GM23338 (cell line): ENCODE data around the gene CENPB. TPM values are rescaled to one million over a fixed set of nuclear protein-coding genes. Genes with fewer than 3 reads are reported as not detected.

Experiments
- ATAC-seq: fragments of 200-7000 bp; cut with Tn5 transposase; 3 replicates; pipeline ENCODE4 v1.9.1; 2020
- DNase-seq: peaks from one replicate; pipeline ENCODE4 v3.0.0-alpha.2; 2015; ENCODE audit warnings: low spot score
- H2AFZ ChIP-seq: fragments of 200-600 bp; sonication (generic); 2 replicates; pipeline ENCODE4 v1.8.0; 2016; ENCODE audit warnings: antibody characterized with exemption, mild to moderate bottlenecking, moderate library complexity
- H3F3A ChIP-seq: fragments of 200-600 bp; sonication (generic); replicated peaks from 2 replicates; pipeline ENCODE4 v1.8.0; 2017; ENCODE audit warnings: antibody characterized with exemption, mixed run types, low read depth
- H3K27ac ChIP-seq: fragments of 200-600 bp; sonication (generic); 2 replicates; pipeline ENCODE4 v1.6.1; 2016; ENCODE audit warnings: low read depth
- H3K27me3 ChIP-seq: fragments of 200-600 bp; sonication (generic); 2 replicates; pipeline ENCODE4 v1.8.0; 2016; ENCODE audit warnings: mild to moderate bottlenecking, mixed run types, moderate library complexity; ENCODE audit not compliant: insufficient read depth
- H3K36me3 ChIP-seq: fragments of 200-600 bp; sonication (generic); 2 replicates; pipeline ENCODE4 v1.8.0; 2016; ENCODE audit warnings: mild to moderate bottlenecking; ENCODE audit not compliant: insufficient read depth
- H3K4me1 ChIP-seq: fragments of 200-600 bp; sonication (generic); 2 replicates; pipeline ENCODE4 v1.8.0; 2016; ENCODE audit warnings: mild to moderate bottlenecking, moderate library complexity; ENCODE audit not compliant: insufficient read depth
- H3K4me2 ChIP-seq: fragments of 200-600 bp; sonication (generic); 2 replicates; pipeline ENCODE4 v1.7.1; 2017; ENCODE audit warnings: mixed run types
- H3K4me3 ChIP-seq: fragments of 200-600 bp; sonication (generic); 2 replicates; pipeline ENCODE4 v1.6.1; 2016; ENCODE audit warnings: mixed run types
- H3K79me2 ChIP-seq: fragments of 200-600 bp; sonication (generic); replicated peaks from 2 replicates; pipeline ENCODE4 v1.8.0; 2017; ENCODE audit warnings: mild to moderate bottlenecking; ENCODE audit not compliant: insufficient read depth
- H3K9me2 ChIP-seq: fragments of 200-600 bp; sonication (generic); 2 replicates; pipeline ENCODE4 v1.8.0; 2017; ENCODE audit not compliant: insufficient read depth
- H4K20me1 ChIP-seq: fragments of 200-600 bp; sonication (generic); replicated peaks from 2 replicates; pipeline ENCODE4 v1.8.0; 2017; ENCODE audit warnings: mild to moderate bottlenecking; ENCODE audit not compliant: insufficient read depth
- H3K27ac Mint-ChIP-seq: 2 replicates; pipeline ENCODE4 v1.8.0; 2020; ENCODE audit warnings: inconsistent platforms, mild to moderate bottlenecking, moderate library complexity, mixed read lengths
- H3K27me3 Mint-ChIP-seq: 3 replicates; pipeline ENCODE4 v1.8.0; 2022; ENCODE audit warnings: low read depth, mild to moderate bottlenecking, moderate library complexity, mixed read lengths, inconsistent platforms; ENCODE audit not compliant: insufficient read depth, poor library complexity
- H3K36me3 Mint-ChIP-seq: 3 replicates; pipeline ENCODE4 v1.8.0; 2021; ENCODE audit warnings: low read depth, mild to moderate bottlenecking, inconsistent platforms, moderate library complexity, mixed read lengths
- H3K4me1 Mint-ChIP-seq: 3 replicates; pipeline ENCODE4 v1.8.0; 2020; ENCODE audit warnings: mild to moderate bottlenecking, inconsistent platforms, mixed read lengths
- H3K4me3 Mint-ChIP-seq: 3 replicates; pipeline ENCODE4 v1.8.0; 2021; ENCODE audit warnings: moderate library complexity, mild to moderate bottlenecking, inconsistent platforms, mixed read lengths
- H3K9me3 Mint-ChIP-seq: 3 replicates; pipeline ENCODE4 v1.8.0; 2020; ENCODE audit warnings: moderate library complexity, mild to moderate bottlenecking, inconsistent platforms, mixed read lengths
- CREB1 ChIP-seq: fragments of 250-450 bp; sonication (Bioruptor Pico); IDR thresholded peaks from 2 replicates; pipeline ENCODE4 v1.5.0; 2020; ENCODE audit warnings: low read depth, mild to moderate bottlenecking, moderate library complexity
- EZH2 ChIP-seq: fragments of 200-600 bp; sonication (generic); IDR thresholded peaks from one replicate; pipeline ENCODE4 v1.8.0; 2017; ENCODE audit warnings: antibody characterized with exemption, mild to moderate bottlenecking, low read depth; ENCODE audit not compliant: unreplicated experiment
- EZH2phosphoT487 ChIP-seq: fragments of 200-600 bp; sonication (generic); IDR thresholded peaks from one replicate; pipeline ENCODE4 v1.8.1; 2018; ENCODE audit warnings: antibody characterized with exemption; ENCODE audit not compliant: unreplicated experiment
- NANOG ChIP-seq: IDR thresholded peaks from 2 replicates; pipeline ENCODE4 v1.6.1; 2016; ENCODE audit warnings: antibody characterized with exemption, borderline replicate concordance
- POLR2AphosphoS5 ChIP-seq: IDR thresholded peaks from 2 replicates; pipeline ENCODE4 v1.6.1; 2016; ENCODE audit warnings: antibody characterized with exemption, low read depth
- ZNF114 ChIP-seq: fragments of 250-450 bp; sonication (Bioruptor Pico); IDR thresholded peaks from 2 replicates; pipeline ENCODE4 v1.5.0; 2020; ENCODE audit warnings: mild to moderate bottlenecking, moderate library complexity
- ZNF331 ChIP-seq: fragments of 250-450 bp; sonication (Bioruptor Pico); IDR thresholded peaks from 2 replicates; pipeline ENCODE4 v1.5.0; 2020; ENCODE audit warnings: low read depth, mild to moderate bottlenecking, moderate library complexity
- polyA plus RNA-seq: library from polyadenylated mRNA; unstranded; fragments of >200 nt; fragmentation: Nextera tagmentation; extraction: Ambion mirVana; gene quantifications from 2 replicates; pipeline ENCODE4 v1.2.1, GENCODE V29; 2016
- total RNA-seq: library from RNA; depleted of rRNA; stranded (reverse); fragments of >200 nt; shearing (Covaris generic); gene quantifications from 2 replicates; pipeline ENCODE4 v1.2.3, GENCODE V29; 2014
- TF ChIP-seq, protein P1 (sequence below): IDR thresholded peaks from 2 replicates; pipeline ENCODE4 v1.6.1; 2016; ENCODE audit warnings: antibody characterized with exemption
- TF ChIP-seq, protein P2 (sequence below): IDR thresholded peaks from one replicate; pipeline ENCODE4 v1.6.1; 2018; ENCODE audit warnings: antibody characterized with exemption; ENCODE audit not compliant: unreplicated experiment

The CENPB gene
- total and polyA plus RNA-seq, 2 experiments from 2014 or later: 10.8 to 52.1 TPM

DNA sequence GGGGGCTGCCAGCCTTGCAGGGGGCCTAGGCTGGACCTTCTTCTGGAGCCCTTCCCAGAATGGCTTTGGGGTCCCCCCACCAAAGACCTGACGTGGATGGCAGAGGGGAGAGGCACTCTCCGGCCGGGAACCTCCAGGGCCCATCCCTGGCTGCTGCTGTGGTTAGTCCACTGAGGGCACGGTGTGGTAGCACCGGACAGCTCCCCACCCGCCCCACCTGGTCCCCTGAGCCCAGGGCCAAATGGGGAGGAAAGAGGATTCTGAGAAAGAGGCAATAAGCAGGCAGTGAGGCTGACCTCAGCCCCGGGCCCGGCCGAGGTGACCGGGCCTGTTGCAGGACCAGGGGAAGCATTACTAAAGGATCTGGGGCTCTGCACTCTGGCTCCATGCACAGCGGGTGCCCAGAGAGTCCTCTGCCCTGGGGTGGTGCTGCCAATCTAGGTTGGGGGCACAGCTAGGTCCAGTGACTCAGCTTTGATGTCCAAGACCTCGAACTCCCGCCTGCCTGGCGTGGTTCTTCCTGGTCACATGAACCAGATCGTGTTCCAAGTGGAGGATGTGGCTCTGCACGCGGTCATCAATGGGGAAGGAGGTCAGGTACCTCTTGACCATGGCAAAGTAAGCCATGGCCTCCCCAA is 2.2 kb downstream of the CENPB start:
- DNase-seq (no peak), ATAC-seq (no peak)
- peaks cover 7% of the 10 kb centered on the region; the same call in 1 of the 2 replicates for H3F3A ChIP-seq
- TF ChIP-seq ZNF331 (CRISPR knock-in tag) (no peak), EZH2 (no peak), EZH2phosphoT487 (no peak), ZNF114 (no peak)
- TF ChIP-seq, protein P1, sequence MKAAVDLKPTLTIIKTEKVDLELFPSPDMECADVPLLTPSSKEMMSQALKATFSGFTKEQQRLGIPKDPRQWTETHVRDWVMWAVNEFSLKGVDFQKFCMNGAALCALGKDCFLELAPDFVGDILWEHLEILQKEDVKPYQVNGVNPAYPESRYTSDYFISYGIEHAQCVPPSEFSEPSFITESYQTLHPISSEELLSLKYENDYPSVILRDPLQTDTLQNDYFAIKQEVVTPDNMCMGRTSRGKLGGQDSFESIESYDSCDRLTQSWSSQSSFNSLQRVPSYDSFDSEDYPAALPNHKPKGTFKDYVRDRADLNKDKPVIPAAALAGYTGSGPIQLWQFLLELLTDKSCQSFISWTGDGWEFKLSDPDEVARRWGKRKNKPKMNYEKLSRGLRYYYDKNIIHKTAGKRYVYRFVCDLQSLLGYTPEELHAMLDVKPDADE: no peak
- TF ChIP-seq, protein P2, sequence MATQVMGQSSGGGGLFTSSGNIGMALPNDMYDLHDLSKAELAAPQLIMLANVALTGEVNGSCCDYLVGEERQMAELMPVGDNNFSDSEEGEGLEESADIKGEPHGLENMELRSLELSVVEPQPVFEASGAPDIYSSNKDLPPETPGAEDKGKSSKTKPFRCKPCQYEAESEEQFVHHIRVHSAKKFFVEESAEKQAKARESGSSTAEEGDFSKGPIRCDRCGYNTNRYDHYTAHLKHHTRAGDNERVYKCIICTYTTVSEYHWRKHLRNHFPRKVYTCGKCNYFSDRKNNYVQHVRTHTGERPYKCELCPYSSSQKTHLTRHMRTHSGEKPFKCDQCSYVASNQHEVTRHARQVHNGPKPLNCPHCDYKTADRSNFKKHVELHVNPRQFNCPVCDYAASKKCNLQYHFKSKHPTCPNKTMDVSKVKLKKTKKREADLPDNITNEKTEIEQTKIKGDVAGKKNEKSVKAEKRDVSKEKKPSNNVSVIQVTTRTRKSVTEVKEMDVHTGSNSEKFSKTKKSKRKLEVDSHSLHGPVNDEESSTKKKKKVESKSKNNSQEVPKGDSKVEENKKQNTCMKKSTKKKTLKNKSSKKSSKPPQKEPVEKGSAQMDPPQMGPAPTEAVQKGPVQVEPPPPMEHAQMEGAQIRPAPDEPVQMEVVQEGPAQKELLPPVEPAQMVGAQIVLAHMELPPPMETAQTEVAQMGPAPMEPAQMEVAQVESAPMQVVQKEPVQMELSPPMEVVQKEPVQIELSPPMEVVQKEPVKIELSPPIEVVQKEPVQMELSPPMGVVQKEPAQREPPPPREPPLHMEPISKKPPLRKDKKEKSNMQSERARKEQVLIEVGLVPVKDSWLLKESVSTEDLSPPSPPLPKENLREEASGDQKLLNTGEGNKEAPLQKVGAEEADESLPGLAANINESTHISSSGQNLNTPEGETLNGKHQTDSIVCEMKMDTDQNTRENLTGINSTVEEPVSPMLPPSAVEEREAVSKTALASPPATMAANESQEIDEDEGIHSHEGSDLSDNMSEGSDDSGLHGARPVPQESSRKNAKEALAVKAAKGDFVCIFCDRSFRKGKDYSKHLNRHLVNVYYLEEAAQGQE: peak; percentile 21
- Mint-ChIP-seq H3K36me3 (peaks cover 6% of the 10 kb centered on the region), H3K9me3 (no peaks in the 10 kb centered on the region), H3K4me1 (peaks cover 27% of the 10 kb centered on the region), H3K4me3 (peak overlapping the region; percentile 39; the same call in 1 of the 3 replicates), H3K27ac (no peak overlapping the region), H3K27me3 (peaks cover 18% of the 10 kb centered on the region)
- H3K4me2 ChIP-seq: no peak overlapping the region
- H3K79me2 ChIP-seq: no peaks in the 10 kb centered on the region; the same call in 1 of the 2 replicates
- no peak overlapping the region for H3K27ac ChIP-seq
- H3K36me3 ChIP-seq: no peaks in the 10 kb centered on the region
- peaks cover 25% of the 10 kb centered on the region for H4K20me1 ChIP-seq
- no peak overlapping the region for H2AFZ ChIP-seq
- H3K4me3 ChIP-seq: no peak overlapping the region
- peaks cover 45% of the 10 kb centered on the region for H3K27me3 ChIP-seq
- H3K9me2 ChIP-seq: no peaks in the 10 kb centered on the region
- peaks cover 7% of the 10 kb centered on the region; the same call in 1 of the 2 replicates for H3K4me1 ChIP-seq

DNA sequence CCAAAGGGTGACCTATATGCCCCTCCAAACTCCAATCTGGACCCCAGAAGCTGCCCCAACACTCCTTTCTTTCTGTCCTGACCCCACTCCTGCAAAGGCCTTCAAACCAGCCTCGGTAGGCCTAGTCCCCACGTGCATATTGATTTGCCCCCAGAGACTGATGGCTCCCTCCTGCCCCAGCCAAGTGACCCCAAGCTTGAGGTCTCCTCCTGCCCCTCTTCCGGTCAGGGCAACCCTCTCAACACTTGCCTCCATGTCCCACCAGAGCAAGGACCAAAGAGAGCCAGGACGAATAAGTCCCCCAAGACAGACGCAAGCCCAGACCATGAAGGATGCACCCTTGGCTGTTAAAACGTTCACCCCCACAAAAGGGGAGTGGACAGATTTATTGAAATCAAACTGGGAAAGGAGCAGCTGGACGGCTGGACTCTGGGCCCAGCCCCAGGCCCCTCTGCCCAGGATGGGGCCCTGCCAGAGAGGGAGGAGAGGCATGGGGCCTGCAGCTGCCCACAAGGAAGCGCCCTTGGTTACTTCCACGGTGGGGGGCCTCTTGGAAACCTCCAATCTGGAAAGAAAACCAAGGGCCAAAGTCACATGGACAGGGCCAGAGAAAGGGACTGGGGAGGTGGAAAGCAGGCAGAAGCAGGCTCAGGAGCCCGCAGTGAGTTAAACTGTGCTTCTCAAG is 2.9 kb downstream of the CENPB start:
- H3K9me2 ChIP-seq: no peaks in the 10 kb centered on the region
- no peak overlapping the region for H3K4me3 ChIP-seq
- H3K79me2 ChIP-seq: no peaks in the 10 kb centered on the region; the same call in 1 of the 2 replicates
- H3K27me3 ChIP-seq: peaks cover 49% of the 10 kb centered on the region
- H3F3A ChIP-seq: peaks cover 7% of the 10 kb centered on the region; the same call in 1 of the 2 replicates
- ATAC-seq (no peak), DNase-seq (no peak)
- Mint-ChIP-seq H3K4me1 (peaks cover 28% of the 10 kb centered on the region), H3K27me3 (peaks cover 24% of the 10 kb centered on the region), H3K36me3 (peaks cover 6% of the 10 kb centered on the region), H3K9me3 (no peaks in the 10 kb centered on the region), H3K4me3 (no peak overlapping the region; the same call in 2 of the 3 replicates), H3K27ac (no peak overlapping the region)
- no peak overlapping the region for H2AFZ ChIP-seq
- H3K4me2 ChIP-seq: no peak overlapping the region
- no peak overlapping the region for H3K27ac ChIP-seq
- H3K4me1 ChIP-seq: peaks cover 11% of the 10 kb centered on the region; the same call in 1 of the 2 replicates
- peaks cover 25% of the 10 kb centered on the region for H4K20me1 ChIP-seq
- H3K36me3 ChIP-seq: no peaks in the 10 kb centered on the region
- TF ChIP-seq CREB1 (CRISPR knock-in tag): no peak
- TF ChIP-seq NANOG: no peak
- TF ChIP-seq, protein P2: no peak
- TF ChIP-seq POLR2AphosphoS5: no peak
- no peak for TF ChIP-seq ZNF114
